HEK293 (cell line): ENCODE measurements around the gene GDE1.

Experiments
- CTCF ChIA-PET: fragments of 350-600 bp; formaldehyde crosslinking; extraction: SDS; loops from one replicate; lab custom pipeline; 2021; ENCODE audit warnings: antibody characterized with exemption; lab: Yijun Ruan, JAX
- POLR2A ChIA-PET: fragments of 300-600 bp; formaldehyde crosslinking; extraction: SDS; loops from one replicate; lab custom pipeline; 2020; ENCODE audit warnings: antibody characterized with exemption, inconsistent platforms; lab: Yijun Ruan, JAX
- H3K27ac ChIP-seq: fragments of 200-500 bp; sonication (Bioruptor generic); 2 replicates; pipeline ENCODE4 v1.5.1; 2014; ENCODE audit warnings: low read depth, low read length, control low read depth, inconsistent platforms; ENCODE audit errors: extremely low read depth
- H3K36me3 ChIP-seq, 2 experiments: fragments of 200-500 bp in 1 of 2; sonication (Bioruptor generic) in 1 of 2; 1 replicate in 1 of 2; 2 replicates in 1 of 2; pipeline ENCODE4 v1.5.1; 2014 to 2017; ENCODE audit warnings: inconsistent platforms in 2 of 2, low read length in 2 of 2; ENCODE audit not compliant: control insufficient read depth in 2 of 2, insufficient read depth in 1 of 2
- H3K4me1 ChIP-seq: fragments of 200-500 bp; sonication (Bioruptor generic); 2 replicates; pipeline ENCODE4 v1.5.1; 2014; ENCODE audit warnings: mild to moderate bottlenecking, low read length, inconsistent platforms; ENCODE audit not compliant: control insufficient read depth, insufficient read depth
- H3K4me3 ChIP-seq: 2 replicates; pipeline ENCODE4 v1.5.1; 2011; ENCODE audit warnings: low read depth, mild to moderate bottlenecking, control low read depth, low read length, moderate library complexity
- H3K9me3 ChIP-seq: fragments of 200-500 bp; sonication (Bioruptor generic); 2 replicates; pipeline ENCODE4 v1.5.1; 2014; ENCODE audit warnings: low read depth, low read length, inconsistent platforms; ENCODE audit not compliant: control insufficient read depth, insufficient read depth
- IKZF3 ChIP-seq: fragments of 450-650 bp; IDR thresholded peaks from 2 replicates; pipeline ENCODE4 v1.5.0; 2018; ENCODE audit warnings: missing biosample characterization, mild to moderate bottlenecking, missing genetic modification characterization, moderate library complexity
- INSM2 ChIP-seq: fragments of 450-650 bp; formaldehyde crosslinking; IDR thresholded peaks from 2 replicates; pipeline ENCODE4 v1.5.1; 2016; ENCODE audit warnings: missing biosample characterization, missing genetic modification characterization
- KLF1 ChIP-seq: fragments of 450-650 bp; formaldehyde crosslinking; IDR thresholded peaks from 2 replicates; pipeline ENCODE4 v1.5.1; 2016; ENCODE audit warnings: missing biosample characterization, missing genetic modification characterization
- PRDM1 ChIP-seq: fragments of 450-650 bp; formaldehyde crosslinking; IDR thresholded peaks from 2 replicates; pipeline ENCODE4; 2016; ENCODE audit warnings: missing biosample characterization, missing genetic modification characterization
- PRDM6 ChIP-seq: fragments of 450-650 bp; formaldehyde crosslinking; IDR thresholded peaks from 2 replicates; pipeline ENCODE4 v1.5.1; 2017; ENCODE audit warnings: missing biosample characterization, missing genetic modification characterization
- SP2 ChIP-seq: fragments of 450-650 bp; formaldehyde crosslinking; IDR thresholded peaks from 2 replicates; pipeline ENCODE4 v1.5.1; 2016; ENCODE audit warnings: missing biosample characterization, missing genetic modification characterization
- SP7 ChIP-seq: fragments of 450-650 bp; formaldehyde crosslinking; IDR thresholded peaks from 2 replicates; pipeline ENCODE4 v1.5.1; 2016; ENCODE audit warnings: missing biosample characterization, missing genetic modification characterization
- WT1 ChIP-seq: fragments of 450-650 bp; formaldehyde crosslinking; IDR thresholded peaks from 2 replicates; pipeline ENCODE4 v1.5.1; 2016; ENCODE audit warnings: missing biosample characterization, missing genetic modification characterization
- ZBTB48 ChIP-seq: fragments of 450-650 bp; formaldehyde crosslinking; IDR thresholded peaks from 2 replicates; pipeline ENCODE4 v1.5.1; 2016; ENCODE audit warnings: missing biosample characterization, missing genetic modification characterization
- ZNF121 ChIP-seq: fragments of 450-650 bp; formaldehyde crosslinking; IDR thresholded peaks from 2 replicates; pipeline ENCODE4 v1.5.1; 2016; ENCODE audit warnings: missing biosample characterization, missing genetic modification characterization
- ZNF184 ChIP-seq: fragments of 450-650 bp; IDR thresholded peaks from 2 replicates; pipeline ENCODE4 v1.5.1; 2018; ENCODE audit warnings: missing biosample characterization, mild to moderate bottlenecking, missing genetic modification characterization
- ZNF24 ChIP-seq: fragments of 450-650 bp; formaldehyde crosslinking; IDR thresholded peaks from 2 replicates; pipeline ENCODE4 v1.5.1; 2016; ENCODE audit warnings: missing biosample characterization, missing genetic modification characterization
- ZNF266 ChIP-seq: fragments of 450-650 bp; formaldehyde crosslinking; IDR thresholded peaks from 2 replicates; pipeline ENCODE4 v1.5.1; 2016; ENCODE audit warnings: missing biosample characterization, missing genetic modification characterization, low read depth
- ZNF571 ChIP-seq: fragments of 450-650 bp; formaldehyde crosslinking; IDR thresholded peaks from 2 replicates; pipeline ENCODE4 v1.5.0; 2017; ENCODE audit warnings: missing biosample characterization, missing genetic modification characterization
- ZNF580 ChIP-seq: fragments of 450-650 bp; formaldehyde crosslinking; IDR thresholded peaks from 2 replicates; pipeline ENCODE4 v1.5.1; 2016; ENCODE audit warnings: missing biosample characterization, missing genetic modification characterization
- ZNF596 ChIP-seq: fragments of 450-650 bp; IDR thresholded peaks from 2 replicates; pipeline ENCODE4 v1.5.0; 2018; ENCODE audit warnings: missing biosample characterization, mild to moderate bottlenecking, missing genetic modification characterization, moderate library complexity
- ZNF600 ChIP-seq: fragments of 450-650 bp; formaldehyde crosslinking; IDR thresholded peaks from 2 replicates; pipeline ENCODE4 v1.5.1; 2016; ENCODE audit warnings: missing biosample characterization, missing genetic modification characterization
- ZNF660 ChIP-seq: fragments of 450-650 bp; IDR thresholded peaks from 2 replicates; pipeline ENCODE4 v1.5.1; 2018; ENCODE audit warnings: missing biosample characterization, mild to moderate bottlenecking, missing genetic modification characterization
- ZNF785 ChIP-seq: fragments of 450-650 bp; formaldehyde crosslinking; IDR thresholded peaks from 2 replicates; pipeline ENCODE4 v1.5.1; 2016; ENCODE audit warnings: missing biosample characterization, missing genetic modification characterization
- ZNF843 ChIP-seq: fragments of 450-650 bp; formaldehyde crosslinking; IDR thresholded peaks from 2 replicates; pipeline ENCODE4 v1.5.1; 2016; ENCODE audit warnings: missing biosample characterization, missing genetic modification characterization
- ZXDB ChIP-seq: fragments of 450-650 bp; formaldehyde crosslinking; IDR thresholded peaks from 2 replicates; pipeline ENCODE4 v1.5.1; 2016; ENCODE audit warnings: missing biosample characterization, missing genetic modification characterization
- TF ChIP-seq, protein P1 (sequence below): fragments of 450-650 bp; IDR thresholded peaks from 2 replicates; pipeline ENCODE4 v1.5.1; 2018; ENCODE audit warnings: missing biosample characterization, mild to moderate bottlenecking, missing genetic modification characterization
- TF ChIP-seq, protein P2 (sequence below): fragments of 450-650 bp; formaldehyde crosslinking; IDR thresholded peaks from 2 replicates; pipeline ENCODE4 v1.5.1; 2016; ENCODE audit warnings: missing biosample characterization, missing genetic modification characterization

GDE1 gene

GRCh38 chr16:19518388-19518787 lies 3.5 kb downstream of the GDE1 start:
- CTCF ChIA-PET = interaction anchor here (1.1 to 2.7 kb wide), 2 partner anchors 16 to 38 kb away, joined by 5 to 14 read pairs; no protein-coding TSS in a partner anchor
- Histone ChIP-seq H3K4me1 (peaks cover 16% of the 10 kb centered on the region), H3K36me3 (peaks cover 17 to 36% of the 10 kb centered on the region in 2 experiments), H3K27ac (no peak overlapping the region), H3K4me3 (no peak overlapping the region), H3K9me3 (no peaks in the 10 kb centered on the region)
- POLR2A ChIA-PET = interaction anchor here (0.6 to 1.5 kb wide), 2 partner anchors 37 to 428 kb away, joined by 4 to 9 read pairs; partner anchors contain the start of gene VPS35L
- peak; percentile 72 for TF ChIP-seq PRDM1 (tag by site-specific recombination)
- peak; percentile 87 for TF ChIP-seq WT1 (tag by site-specific recombination)
- TF ChIP-seq ZXDB (tag by site-specific recombination) = no peak
- TF ChIP-seq SP2 (tag by site-specific recombination) = no peak
- TF ChIP-seq ZNF843 (tag by site-specific recombination) = peak; percentile 20; the same call in 1 of the 2 replicates
- TF ChIP-seq PRDM6 = peak; percentile 69
- TF ChIP-seq SP7 (tag by site-specific recombination) = peak; percentile 54
- TF ChIP-seq IKZF3 = peak; percentile 67
- no peak for TF ChIP-seq ZNF24 (tag by site-specific recombination)
- TF ChIP-seq ZNF266 (tag by site-specific recombination) = no peak
- TF ChIP-seq KLF1 (tag by site-specific recombination) = 0 out of 2 replicates have a peak, but pooled peaks have one; percentile 19
- TF ChIP-seq, protein P1, sequence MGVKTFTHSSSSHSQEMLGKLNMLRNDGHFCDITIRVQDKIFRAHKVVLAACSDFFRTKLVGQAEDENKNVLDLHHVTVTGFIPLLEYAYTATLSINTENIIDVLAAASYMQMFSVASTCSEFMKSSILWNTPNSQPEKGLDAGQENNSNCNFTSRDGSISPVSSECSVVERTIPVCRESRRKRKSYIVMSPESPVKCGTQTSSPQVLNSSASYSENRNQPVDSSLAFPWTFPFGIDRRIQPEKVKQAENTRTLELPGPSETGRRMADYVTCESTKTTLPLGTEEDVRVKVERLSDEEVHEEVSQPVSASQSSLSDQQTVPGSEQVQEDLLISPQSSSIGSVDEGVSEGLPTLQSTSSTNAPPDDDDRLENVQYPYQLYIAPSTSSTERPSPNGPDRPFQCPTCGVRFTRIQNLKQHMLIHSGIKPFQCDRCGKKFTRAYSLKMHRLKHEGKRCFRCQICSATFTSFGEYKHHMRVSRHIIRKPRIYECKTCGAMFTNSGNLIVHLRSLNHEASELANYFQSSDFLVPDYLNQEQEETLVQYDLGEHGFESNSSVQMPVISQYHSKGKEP (tag by site-specific recombination) = peak; percentile 21; the same call in 1 of the 2 replicates
- no peak for TF ChIP-seq ZNF571 (tag by site-specific recombination)
- no peak for TF ChIP-seq ZNF580 (tag by site-specific recombination)

DNA sequence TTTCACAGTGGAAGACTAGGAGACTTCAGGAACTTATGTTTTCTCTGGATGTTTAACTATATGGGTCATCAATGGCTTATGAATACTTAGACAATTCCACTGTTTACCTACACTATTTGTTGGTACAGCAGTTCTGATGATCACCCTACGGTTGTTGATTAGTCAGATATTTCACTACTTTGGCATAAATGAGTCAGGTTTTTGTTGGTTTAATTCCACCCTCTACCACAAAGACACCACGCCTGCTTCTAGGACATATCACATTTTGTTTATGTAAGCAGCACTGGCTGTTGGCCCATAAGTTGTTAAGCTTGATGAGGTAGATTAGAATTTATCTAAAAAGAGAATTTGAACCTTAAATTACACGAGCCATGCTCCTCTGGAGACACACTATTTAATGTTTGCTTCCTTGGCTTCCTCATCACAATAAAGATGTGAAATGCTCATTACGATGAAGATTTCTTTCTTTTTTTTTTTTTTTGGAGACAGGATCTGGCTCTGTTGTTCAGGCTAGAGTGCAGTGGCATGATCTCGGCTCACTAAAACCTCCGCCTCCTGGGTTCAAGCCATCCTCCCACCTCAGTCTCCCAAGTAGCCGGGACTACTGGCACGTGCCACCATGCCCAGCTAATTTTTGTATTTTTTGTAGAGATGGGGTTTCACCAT lies 4.3 kb downstream of the GDE1 start:
- ChIA-PET CTCF (interaction anchor here (0.6 to 2.7 kb wide), 3 partner anchors 15 to 443 kb away, joined by 5 to 14 read pairs (median 5); no protein-coding TSS in a partner anchor), POLR2A (interaction anchor here (1.5 kb wide), 1 partner anchor 38 kb away, joined by 4 read pairs; the partner anchor contains the start of gene VPS35L)
- Histone ChIP-seq H3K27ac (no peak overlapping the region), H3K9me3 (no peaks in the 10 kb centered on the region), H3K4me3 (no peak overlapping the region), H3K36me3 (peaks cover 22 to 43% of the 10 kb centered on the region in 2 experiments), H3K4me1 (peaks cover 14% of the 10 kb centered on the region)
- TF ChIP-seq, protein P1 (tag by site-specific recombination) = 0 out of 2 replicates have a peak, but pooled peaks have one; percentile 16
- TF ChIP-seq ZNF600 (tag by site-specific recombination) (peak; percentile 66; the same call in 1 of the 2 replicates), ZNF24 (tag by site-specific recombination) (no peak), ZNF596 (tag by site-specific recombination) (0 out of 2 replicates have a peak, but pooled peaks have one; percentile 27), ZBTB48 (no peak), ZNF121 (tag by site-specific recombination) (0 out of 2 replicates have a peak, but pooled peaks have one; percentile 24), INSM2 (0 out of 2 replicates have a peak, but pooled peaks have one; percentile 51), PRDM6 (peak; percentile 93), ZNF660 (peak; percentile 100), ZNF785 (tag by site-specific recombination) (no peak), ZNF184 (tag by site-specific recombination) (peak; percentile 49; the same call in 1 of the 2 replicates)
- TF ChIP-seq, protein P2, sequence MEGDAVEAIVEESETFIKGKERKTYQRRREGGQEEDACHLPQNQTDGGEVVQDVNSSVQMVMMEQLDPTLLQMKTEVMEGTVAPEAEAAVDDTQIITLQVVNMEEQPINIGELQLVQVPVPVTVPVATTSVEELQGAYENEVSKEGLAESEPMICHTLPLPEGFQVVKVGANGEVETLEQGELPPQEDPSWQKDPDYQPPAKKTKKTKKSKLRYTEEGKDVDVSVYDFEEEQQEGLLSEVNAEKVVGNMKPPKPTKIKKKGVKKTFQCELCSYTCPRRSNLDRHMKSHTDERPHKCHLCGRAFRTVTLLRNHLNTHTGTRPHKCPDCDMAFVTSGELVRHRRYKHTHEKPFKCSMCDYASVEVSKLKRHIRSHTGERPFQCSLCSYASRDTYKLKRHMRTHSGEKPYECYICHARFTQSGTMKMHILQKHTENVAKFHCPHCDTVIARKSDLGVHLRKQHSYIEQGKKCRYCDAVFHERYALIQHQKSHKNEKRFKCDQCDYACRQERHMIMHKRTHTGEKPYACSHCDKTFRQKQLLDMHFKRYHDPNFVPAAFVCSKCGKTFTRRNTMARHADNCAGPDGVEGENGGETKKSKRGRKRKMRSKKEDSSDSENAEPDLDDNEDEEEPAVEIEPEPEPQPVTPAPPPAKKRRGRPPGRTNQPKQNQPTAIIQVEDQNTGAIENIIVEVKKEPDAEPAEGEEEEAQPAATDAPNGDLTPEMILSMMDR = no peak
